HepG2 (cell line): Measurements from ENCODE around the gene PLA2G4F. TPM values are rescaled to one million over a fixed set of nuclear protein-coding genes. Genes with fewer than 3 reads are reported as not detected.

ENCODE experiments used
- ATAC-seq: fragments of 200-7000 bp; cut with Tn5 transposase; 3 replicates; pipeline ENCODE4 v1.9.1; 2020; ENCODE audit warnings: mild to moderate bottlenecking, moderate library complexity
- BruUV-seq: library from RNA; stranded (reverse); fragments of 400-500 nt; replicated peaks from 2 replicates; lab custom pipeline; 2021; lab: Mats Ljungman, UMichigan
- CTCF ChIA-PET: fragments of 300-600 bp; formaldehyde crosslinking; extraction: SDS; loops from one replicate; lab custom pipeline; 2021; ENCODE audit warnings: low total read pairs, inconsistent platforms, low intra/inter-chr PET ratio; lab: Yijun Ruan, JAX
- POLR2A ChIA-PET: fragments of 350-600 bp; sonication (Branson Sonifier 250); formaldehyde crosslinking; loops from one replicate; lab custom pipeline; 2020; ENCODE audit warnings: antibody characterized with exemption, inconsistent platforms; lab: Yijun Ruan, JAX
- DNase-seq: peaks from one replicate; pipeline ENCODE4 v3.0.0-alpha.2; 2015; ENCODE audit warnings: low spot score
- FAIRE-seq: peaks from 3 replicates; lab custom pipeline; 2011; peaks lifted over from hg19 to GRCh38; lab: Jason Lieb, UNC
- H2AFZ ChIP-seq: one replicate; pipeline ENCODE4 v1.6.1; 2011; ENCODE audit warnings: low read length, inconsistent platforms
- H3K27ac ChIP-seq: fragments of 300-600 bp; 3 replicates; pipeline ENCODE4 v1.8.0; 2011; ENCODE audit warnings: mixed run types, mild to moderate bottlenecking, mixed read lengths, low read length, inconsistent platforms; ENCODE audit not compliant: insufficient read depth; ENCODE audit errors: extremely low read length
- H3K27me3 ChIP-seq, 2 experiments: fragments of 200-600 bp in 1 of 2; 2 replicates in 1 of 2; 3 replicates in 1 of 2; pipeline versions ENCODE4 v1.6.0 to v1.8.0; 2011; ENCODE audit warnings: low read length in 2 of 2, mild to moderate bottlenecking in 2 of 2, moderate library complexity in 2 of 2, inconsistent platforms in 1 of 2; ENCODE audit not compliant: insufficient read depth in 2 of 2, control insufficient read depth in 1 of 2
- H3K36me3 ChIP-seq, 2 experiments: fragments of 200-600 bp in 1 of 2; replicated peaks in 1 of 2; 2 replicates in 1 of 2; 3 replicates in 1 of 2; pipeline versions ENCODE4 v1.5.1 to v1.8.0; 2011; ENCODE audit warnings: low read length in 2 of 2, inconsistent platforms in 1 of 2; ENCODE audit not compliant: insufficient read depth in 2 of 2, control insufficient read depth in 1 of 2
- H3K4me1 ChIP-seq: 2 replicates; pipeline ENCODE4 v1.5.1; 2012; ENCODE audit warnings: low read length, inconsistent platforms; ENCODE audit not compliant: insufficient read depth
- H3K4me2 ChIP-seq: 2 replicates; pipeline ENCODE4 v1.6.0; 2011; ENCODE audit warnings: low read depth, low read length, inconsistent platforms
- H3K4me3 ChIP-seq, 3 experiments: fragments of 200-600 bp in 1 of 3; sonication (generic), shearing (Covaris generic) in 1 of 3; replicated peaks in 1 of 3; 2 replicates each; pipeline ENCODE4 v1.5.1; 2011 to 2016; ENCODE audit warnings: low read length in 3 of 3, inconsistent platforms in 2 of 3, low read depth in 2 of 3, mild to moderate bottlenecking in 2 of 3, control low read depth in 1 of 3, mixed read lengths in 1 of 3; ENCODE audit not compliant: insufficient read depth in 1 of 3
- H3K79me2 ChIP-seq: one replicate; pipeline ENCODE4 v1.6.1; 2011; ENCODE audit warnings: low read length, inconsistent platforms; ENCODE audit not compliant: insufficient read depth
- H3K9ac ChIP-seq: 2 replicates; pipeline ENCODE4 v1.6.0; 2011; ENCODE audit warnings: mild to moderate bottlenecking, low read depth, low read length, inconsistent platforms; ENCODE audit not compliant: insufficient read depth
- H3K9me3 ChIP-seq: 2 replicates; pipeline ENCODE4 v1.5.1; 2012; ENCODE audit warnings: mild to moderate bottlenecking, low read length
- H4K20me1 ChIP-seq: 2 replicates; pipeline ENCODE4 v1.6.0; 2011; ENCODE audit warnings: inconsistent platforms, mild to moderate bottlenecking, low read length, moderate library complexity; ENCODE audit not compliant: insufficient read depth
- ATM ChIP-seq: fragments of 450-650 bp; IDR thresholded peaks from 2 replicates; pipeline ENCODE4 v1.7.1; 2017; ENCODE audit warnings: mild to moderate bottlenecking, borderline replicate concordance
- FOXO1 ChIP-seq: sonication (generic); formaldehyde crosslinking; IDR thresholded peaks from 2 replicates; pipeline ENCODE4 v1.4.0; 2020; ENCODE audit warnings: missing genetic modification reagents
- IKZF1 ChIP-seq: fragments of 450-650 bp; IDR thresholded peaks from 2 replicates; pipeline ENCODE4 v1.7.1; 2016
- KLF13 ChIP-seq: sonication (generic); formaldehyde crosslinking; IDR thresholded peaks from 2 replicates; pipeline ENCODE4 v1.4.0; 2020; ENCODE audit warnings: mild to moderate bottlenecking, missing genetic modification reagents
- NR1H2 ChIP-seq: sonication (generic); formaldehyde crosslinking; IDR thresholded peaks from 2 replicates; pipeline ENCODE4 v1.8.1; 2022; ENCODE audit warnings: low read depth, missing genetic modification reagents, borderline replicate concordance
- PAX8 ChIP-seq: sonication (generic); formaldehyde crosslinking; IDR thresholded peaks from 2 replicates; pipeline ENCODE4 v1.8.0; 2022; ENCODE audit warnings: mild to moderate bottlenecking, missing genetic modification reagents, borderline replicate concordance
- REPIN1 ChIP-seq: sonication (generic); formaldehyde crosslinking; IDR thresholded peaks from 2 replicates; pipeline ENCODE4 v1.8.0; 2022; ENCODE audit warnings: missing genetic modification reagents, low read depth, mild to moderate bottlenecking, borderline replicate concordance
- RFX1 ChIP-seq: fragments of 450-650 bp; IDR thresholded peaks from 2 replicates; pipeline ENCODE4 v1.6.1; 2017
- TEAD3 ChIP-seq: optimal IDR thresholded peaks from 2 replicates; pipeline ENCODE3; 2016; ENCODE audit warnings: borderline replicate concordance
- ZBTB38 ChIP-seq: sonication (generic); formaldehyde crosslinking; IDR thresholded peaks from 2 replicates; pipeline ENCODE4 v1.5.1; 2020; ENCODE audit warnings: mild to moderate bottlenecking, missing genetic modification reagents
- ZNF234 ChIP-seq: sonication (generic); formaldehyde crosslinking; conservative IDR thresholded peaks from 2 replicates; pipeline ENCODE4 v1.5.1; 2020; ENCODE audit warnings: mild to moderate bottlenecking, missing genetic modification reagents
- ZNF550 ChIP-seq: sonication (generic); formaldehyde crosslinking; IDR thresholded peaks from 2 replicates; pipeline ENCODE4 v1.4.0; 2020; ENCODE audit warnings: mild to moderate bottlenecking, missing genetic modification reagents, borderline replicate concordance
- ZSCAN22 ChIP-seq: sonication (generic); formaldehyde crosslinking; IDR thresholded peaks from 2 replicates; pipeline ENCODE4 v1.4.0; 2020; ENCODE audit warnings: mild to moderate bottlenecking, missing genetic modification reagents
- WGBS: methylation state at CpG from one replicate; pipeline ENCODE4 v1.1.6; 2017; ENCODE audit warnings: low lambda C conversion rate; 5-methylcytosine and 5-hydroxymethylcytosine counted together
- in situ Hi-C: cut with HindIII; loops from 2 replicates; pipeline ENCODE4 v1.10.0; 2017; ENCODE audit warnings: low pct_unique_long_range_greater_than_20kb; ENCODE audit not compliant: extremely low pct_ligation_motif_present
- intact Hi-C: fragments of 100-400 bp; cut with micrococcal nuclease; formaldehyde crosslinking; loops from one replicate; pipeline ENCODE4 v1.10.0; 2022; ENCODE audit not compliant: unreplicated experiment
- polyA plus RNA-seq, 8 experiments: library from polyadenylated mRNA; depleted of rRNA in 3 of 8; stranded (reverse) in 7 of 8; unstranded in 1 of 8; fragments of >200 nt; fragmentation: Illumina TruSeq in 4 of 8; extraction: Trizol in 4 of 8; gene quantifications; 2 replicates each; pipeline versions ENCODE4 v1.2.1 to v1.2.3, GENCODE V29; 2011 to 2016; ENCODE audit warnings: low read depth in 4 of 8, missing spikeins in 1 of 8, mixed read lengths in 1 of 8; ENCODE audit not compliant: insufficient read depth in 1 of 8
- total RNA-seq, 5 experiments: library from RNA; depleted of rRNA; stranded (reverse); fragments of >200 nt; fragmentation: Illumina TruSeq; extraction: Trizol; gene quantifications; 2 replicates each; pipeline ENCODE4 v1.2.3, GENCODE V29; 2016; ENCODE audit warnings: low read depth in 1 of 5
- TF ChIP-seq, protein P1 (sequence below): sonication (generic); formaldehyde crosslinking; IDR thresholded peaks from 2 replicates; pipeline ENCODE4 v1.8.1; 2022; ENCODE audit warnings: mild to moderate bottlenecking, missing genetic modification reagents
- TF ChIP-seq, protein P2 (sequence below): sonication (generic); formaldehyde crosslinking; IDR thresholded peaks from 2 replicates; pipeline ENCODE4 v1.4.0; 2020; ENCODE audit warnings: missing genetic modification reagents, borderline replicate concordance

PLA2G4F gene
- total and polyA plus RNA-seq, 2 of the 13 experiments (the other 11 are each of a cell fraction or from before 2014, with no cell fraction given): 0.07 TPM; not detected in 1

DNA sequence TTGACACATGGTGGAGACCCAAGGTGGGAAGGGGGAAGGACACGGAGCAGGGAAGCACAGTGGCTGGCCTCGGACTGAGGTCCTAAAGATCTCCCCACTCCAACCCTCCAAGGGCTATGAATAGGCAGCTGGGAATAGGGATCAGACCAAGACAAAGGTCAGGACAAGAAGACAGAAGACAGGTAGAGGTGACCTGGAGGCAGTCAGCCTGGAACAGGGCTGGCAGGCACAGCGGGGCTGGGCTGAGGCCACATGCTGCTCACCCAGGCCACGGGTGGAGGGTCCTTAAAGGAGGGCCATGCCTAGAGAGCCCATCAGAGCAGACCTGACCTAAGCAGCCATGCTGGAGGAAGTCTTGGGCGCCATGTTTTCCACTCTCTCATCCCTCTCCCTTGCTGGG, 59.4 kb downstream of the PLA2G4F start:
- H3K36me3 ChIP-seq: no peaks in the 10 kb centered on the region
- ATAC-seq (no peak), FAIRE-seq (no peak), DNase-seq (no peak)
- peaks cover 55% of the 10 kb centered on the region for H3K4me1 ChIP-seq
- no peak overlapping the region for H2AFZ ChIP-seq
- in situ Hi-C loops: no loop called here
- intact Hi-C loops: no loop called here
- H3K27me3 ChIP-seq: peaks cover 0 to 17% of the 10 kb centered on the region in 2 experiments; a peak in 4 of 5 replicates
- no peaks in the 10 kb centered on the region for H4K20me1 ChIP-seq
- H3K4me2 ChIP-seq: no peak overlapping the region
- no peaks in the 10 kb centered on the region for H3K9me3 ChIP-seq
- H3K79me2 ChIP-seq: no peaks in the 10 kb centered on the region
- H3K27ac ChIP-seq: no peak overlapping the region
- H3K9ac ChIP-seq: no peak overlapping the region
- CTCF ChIA-PET: no interaction called here
- POLR2A ChIA-PET: no interaction called here
- WGBS: 45% methylated on average over 4 of the region's 5 CpGs
- no TSS peak for BruUV-seq
- no peak overlapping the region for H3K4me3 ChIP-seq
- TF ChIP-seq FOXO1 (CRISPR knock-in tag) (no peak), ZNF234 (no peak), ATM (no peak), ZSCAN22 (no peak), NR1H2 (CRISPR knock-in tag) (no peak), IKZF1 (no peak), PAX8 (CRISPR knock-in tag) (no peak), ZNF550 (CRISPR knock-in tag) (no peak), REPIN1 (CRISPR knock-in tag) (no peak), RFX1 (no peak), KLF13 (no peak), ZBTB38 (CRISPR knock-in tag) (no peak), TEAD3 (CRISPR knock-in tag) (no peak)
- TF ChIP-seq, protein P1, sequence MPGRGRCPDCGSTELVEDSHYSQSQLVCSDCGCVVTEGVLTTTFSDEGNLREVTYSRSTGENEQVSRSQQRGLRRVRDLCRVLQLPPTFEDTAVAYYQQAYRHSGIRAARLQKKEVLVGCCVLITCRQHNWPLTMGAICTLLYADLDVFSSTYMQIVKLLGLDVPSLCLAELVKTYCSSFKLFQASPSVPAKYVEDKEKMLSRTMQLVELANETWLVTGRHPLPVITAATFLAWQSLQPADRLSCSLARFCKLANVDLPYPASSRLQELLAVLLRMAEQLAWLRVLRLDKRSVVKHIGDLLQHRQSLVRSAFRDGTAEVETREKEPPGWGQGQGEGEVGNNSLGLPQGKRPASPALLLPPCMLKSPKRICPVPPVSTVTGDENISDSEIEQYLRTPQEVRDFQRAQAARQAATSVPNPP: no peak
- TF ChIP-seq, protein P2, sequence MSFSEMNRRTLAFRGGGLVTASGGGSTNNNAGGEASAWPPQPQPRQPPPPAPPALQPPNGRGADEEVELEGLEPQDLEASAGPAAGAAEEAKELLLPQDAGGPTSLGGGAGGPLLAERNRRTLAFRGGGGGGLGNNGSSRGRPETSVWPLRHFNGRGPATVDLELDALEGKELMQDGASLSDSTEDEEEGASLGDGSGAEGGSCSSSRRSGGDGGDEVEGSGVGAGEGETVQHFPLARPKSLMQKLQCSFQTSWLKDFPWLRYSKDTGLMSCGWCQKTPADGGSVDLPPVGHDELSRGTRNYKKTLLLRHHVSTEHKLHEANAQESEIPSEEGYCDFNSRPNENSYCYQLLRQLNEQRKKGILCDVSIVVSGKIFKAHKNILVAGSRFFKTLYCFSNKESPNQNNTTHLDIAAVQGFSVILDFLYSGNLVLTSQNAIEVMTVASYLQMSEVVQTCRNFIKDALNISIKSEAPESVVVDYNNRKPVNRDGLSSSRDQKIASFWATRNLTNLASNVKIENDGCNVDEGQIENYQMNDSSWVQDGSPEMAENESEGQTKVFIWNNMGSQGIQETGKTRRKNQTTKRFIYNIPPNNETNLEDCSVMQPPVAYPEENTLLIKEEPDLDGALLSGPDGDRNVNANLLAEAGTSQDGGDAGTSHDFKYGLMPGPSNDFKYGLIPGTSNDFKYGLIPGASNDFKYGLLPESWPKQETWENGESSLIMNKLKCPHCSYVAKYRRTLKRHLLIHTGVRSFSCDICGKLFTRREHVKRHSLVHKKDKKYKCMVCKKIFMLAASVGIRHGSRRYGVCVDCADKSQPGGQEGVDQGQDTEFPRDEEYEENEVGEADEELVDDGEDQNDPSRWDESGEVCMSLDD (CRISPR knock-in tag): no peak
